Measurements from ENCODE around the gene MAL.

Gene MAL

DNA sequence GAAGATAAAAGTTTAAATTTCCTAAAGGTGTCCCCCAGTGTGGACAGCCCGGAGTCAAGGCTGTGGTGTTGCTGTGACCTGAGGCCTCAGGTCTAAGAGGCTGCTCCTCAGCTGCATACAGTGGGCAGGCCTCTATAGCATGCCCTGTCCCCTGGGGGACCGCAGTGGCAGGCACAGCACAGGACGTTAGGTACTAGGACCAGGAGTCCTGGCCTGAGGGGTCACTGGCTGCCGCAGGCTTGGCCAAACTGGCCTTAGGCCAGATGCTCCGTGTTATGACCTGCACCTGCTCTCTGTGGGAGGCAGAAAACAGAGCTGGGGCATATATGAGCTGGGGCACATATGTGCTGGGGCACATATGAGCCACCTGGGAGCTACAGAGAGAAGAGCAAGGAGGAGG is 21.2 kb upstream of the MAL start:
- TF ChIP-seq, protein P1, sequence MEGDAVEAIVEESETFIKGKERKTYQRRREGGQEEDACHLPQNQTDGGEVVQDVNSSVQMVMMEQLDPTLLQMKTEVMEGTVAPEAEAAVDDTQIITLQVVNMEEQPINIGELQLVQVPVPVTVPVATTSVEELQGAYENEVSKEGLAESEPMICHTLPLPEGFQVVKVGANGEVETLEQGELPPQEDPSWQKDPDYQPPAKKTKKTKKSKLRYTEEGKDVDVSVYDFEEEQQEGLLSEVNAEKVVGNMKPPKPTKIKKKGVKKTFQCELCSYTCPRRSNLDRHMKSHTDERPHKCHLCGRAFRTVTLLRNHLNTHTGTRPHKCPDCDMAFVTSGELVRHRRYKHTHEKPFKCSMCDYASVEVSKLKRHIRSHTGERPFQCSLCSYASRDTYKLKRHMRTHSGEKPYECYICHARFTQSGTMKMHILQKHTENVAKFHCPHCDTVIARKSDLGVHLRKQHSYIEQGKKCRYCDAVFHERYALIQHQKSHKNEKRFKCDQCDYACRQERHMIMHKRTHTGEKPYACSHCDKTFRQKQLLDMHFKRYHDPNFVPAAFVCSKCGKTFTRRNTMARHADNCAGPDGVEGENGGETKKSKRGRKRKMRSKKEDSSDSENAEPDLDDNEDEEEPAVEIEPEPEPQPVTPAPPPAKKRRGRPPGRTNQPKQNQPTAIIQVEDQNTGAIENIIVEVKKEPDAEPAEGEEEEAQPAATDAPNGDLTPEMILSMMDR (IDR thresholded peaks at IDR 0.05; ENCODE audit: low read depth, low read length, missing control alignments): no peak
- no peak for DNase-seq (ENCODE audit: low read depth)
- no peak overlapping the region for H3K4me3 ChIP-seq (ENCODE audit: low read depth, low read length)

DNA sequence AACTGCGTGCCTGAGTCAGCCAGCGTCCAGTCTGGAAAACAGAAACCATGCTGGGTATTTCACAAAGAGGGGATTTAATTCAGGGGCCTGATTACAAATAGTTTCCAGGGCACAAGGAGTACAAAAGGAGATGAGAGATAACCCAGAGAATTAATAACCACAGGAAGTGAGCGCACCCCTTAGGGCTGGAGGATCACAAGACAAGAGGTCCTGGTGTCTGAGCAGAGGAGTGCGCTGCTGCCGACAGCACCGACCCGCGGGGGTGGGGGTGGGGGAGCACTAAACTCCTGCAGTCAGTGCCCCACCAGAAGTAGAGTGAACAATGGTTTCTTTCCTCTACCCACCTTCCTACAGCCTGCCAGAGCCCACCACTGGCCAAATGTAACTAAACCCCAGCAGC is 20.8 kb upstream of the MAL start:
- TF ChIP-seq, protein P1 (IDR thresholded peaks at IDR 0.05; ENCODE audit: low read depth, low read length, missing control alignments): no peak
- DNase-seq (ENCODE audit: low read depth): no peak

DNA sequence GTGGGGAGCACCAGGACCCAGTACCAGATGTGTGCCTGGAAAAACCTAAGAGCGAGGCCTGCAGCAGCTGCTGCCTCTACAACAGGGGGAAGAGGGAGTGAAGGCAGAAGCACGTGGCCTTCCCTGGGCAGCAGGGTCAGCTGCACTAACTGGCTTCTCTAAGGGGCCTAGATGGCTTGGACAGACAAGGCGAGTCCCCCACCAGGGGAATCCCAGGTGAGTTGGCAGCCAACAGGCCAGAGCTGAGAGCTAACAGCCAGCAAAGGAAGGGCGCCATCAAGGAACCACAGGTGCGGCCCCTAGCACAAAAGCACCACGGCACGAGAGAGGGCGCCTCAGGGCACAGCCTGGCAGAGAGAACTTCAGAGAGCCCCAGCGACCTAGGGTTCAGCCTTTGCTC is 19.8 kb upstream of the MAL start:
- no peak for DNase-seq (ENCODE audit: low read depth)
- no peak overlapping the region for H3K4me3 ChIP-seq (ENCODE audit: low read depth, low read length)
- TF ChIP-seq, protein P1 (IDR thresholded peaks at IDR 0.05; ENCODE audit: low read depth, low read length, missing control alignments): no peak

More for the DNA sequence above, 20.8 kb upstream of the MAL start:
- H3K4me3 ChIP-seq (ENCODE audit: low read depth, low read length): no peak overlapping the region

DNA sequence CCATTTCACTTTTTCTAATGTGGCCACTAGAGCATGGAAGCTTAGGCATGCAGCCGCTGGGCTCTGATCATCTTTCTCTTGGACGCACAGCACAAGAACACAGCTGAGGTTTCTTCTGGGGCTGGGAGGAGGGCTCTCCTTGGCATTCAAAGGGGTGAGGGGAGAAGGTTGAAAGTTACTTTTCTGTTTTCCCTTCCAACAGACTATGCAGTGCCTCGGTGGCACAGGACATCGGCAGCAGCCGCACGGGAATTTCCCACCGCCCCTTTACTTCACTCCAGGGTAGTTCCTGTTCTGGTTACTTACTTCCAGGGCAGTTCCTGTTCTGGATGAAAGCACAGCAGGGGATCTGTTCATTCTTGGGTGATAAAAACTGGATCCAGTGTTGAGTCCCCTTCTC is 18.9 kb upstream of the MAL start:
- TF ChIP-seq, protein P1 (IDR thresholded peaks at IDR 0.05; ENCODE audit: low read depth, low read length, missing control alignments): no peak
- DNase-seq (ENCODE audit: low read depth): no peak
- no peak overlapping the region for H3K4me3 ChIP-seq (ENCODE audit: low read depth, low read length)

DNA sequence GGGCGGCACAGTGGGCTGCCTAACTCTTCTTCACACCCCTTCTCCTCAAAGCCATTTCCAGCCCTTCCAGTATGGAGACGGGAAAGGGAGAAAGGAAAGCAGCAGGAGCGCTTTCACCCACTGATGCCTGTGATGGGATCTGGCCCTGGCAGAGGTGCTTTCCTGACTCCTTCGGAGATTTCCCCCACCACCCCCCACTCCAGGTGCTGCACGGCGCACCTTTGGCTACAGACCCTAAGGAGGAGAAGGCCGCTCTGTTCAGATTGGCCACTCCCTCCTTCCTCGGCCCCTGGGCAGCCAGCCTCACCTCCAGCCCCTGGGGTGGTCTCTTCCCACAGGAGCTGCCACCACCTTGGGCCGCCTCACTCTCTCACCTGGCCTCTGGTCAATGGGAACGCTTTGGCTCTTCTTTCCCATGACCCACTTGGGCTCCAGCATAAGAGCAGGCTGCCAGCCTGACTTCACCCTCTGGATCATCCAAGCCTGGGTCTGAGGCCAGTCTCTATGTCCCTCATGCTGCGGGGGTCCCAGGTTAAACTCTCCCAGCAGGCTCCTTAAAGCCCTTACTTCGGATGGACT is 18.4 kb upstream of the MAL start:
- H3K4me3 ChIP-seq (ENCODE audit: low read depth, low read length): no peak overlapping the region
- no peak for DNase-seq (ENCODE audit: low read depth)
- TF ChIP-seq, protein P1 (IDR thresholded peaks at IDR 0.05; ENCODE audit: low read depth, low read length, missing control alignments): no peak

DNA sequence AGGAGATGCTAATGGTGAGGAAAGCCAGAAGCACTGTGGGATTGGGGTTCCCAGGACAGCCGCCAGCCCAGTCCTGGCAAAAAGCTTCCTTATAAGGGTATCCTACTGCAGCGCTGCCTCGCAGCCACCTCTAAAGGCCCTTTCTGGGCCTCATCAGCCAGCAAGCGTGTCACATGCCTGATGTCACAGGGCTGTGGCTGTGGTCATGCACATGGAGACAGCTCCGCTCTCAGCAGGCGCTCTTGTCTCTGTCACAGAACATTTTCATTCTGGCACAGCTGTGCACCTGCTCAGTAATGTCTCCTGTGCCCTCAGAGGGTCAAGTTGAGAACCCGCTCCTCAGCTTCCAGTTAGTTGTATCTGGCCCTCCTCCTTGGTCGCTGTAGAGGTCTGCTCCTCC is 17.7 kb upstream of the MAL start:
- TF ChIP-seq, protein P1 (IDR thresholded peaks at IDR 0.05; ENCODE audit: low read depth, low read length, missing control alignments): no peak
- no peak overlapping the region for H3K4me3 ChIP-seq (ENCODE audit: low read depth, low read length)
- no peak for DNase-seq (ENCODE audit: low read depth)

DNA sequence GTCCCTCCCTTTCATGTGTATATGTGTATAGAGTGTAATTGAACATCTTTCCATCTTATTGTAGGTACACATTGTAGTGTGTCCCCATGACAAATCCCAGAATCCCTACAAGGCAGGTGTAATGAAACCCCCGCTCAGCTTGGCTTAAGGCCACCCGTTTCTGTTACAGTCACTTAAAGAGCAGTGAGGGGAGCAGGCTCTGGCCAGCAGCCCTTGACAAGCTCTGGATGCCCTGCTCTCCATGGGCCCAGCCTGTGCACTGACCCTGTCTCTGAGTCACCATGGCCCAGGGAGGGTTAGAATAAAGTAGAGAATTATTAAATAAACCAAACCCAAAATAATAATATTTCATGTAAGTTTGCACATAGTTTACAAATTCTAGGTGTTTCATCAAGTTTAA is 17.2 kb upstream of the MAL start:
- DNase-seq (ENCODE audit: low read depth): no peak
- no peak overlapping the region for H3K4me3 ChIP-seq (ENCODE audit: low read depth, low read length)
- TF ChIP-seq, protein P1 (IDR thresholded peaks at IDR 0.05; ENCODE audit: low read depth, low read length, missing control alignments): no peak
